ENCODE measurements around the gene OR10P1.
"Not testable (repeated sequence)": the region's sequence is repeated elsewhere in the genome, so short reads cannot be mapped to it uniquely, and the experiment has no call there.

The OR10P1 gene

GRCh38 chr12:55636853-55637252 is at the start of gene OR10P1:
Gene OR10P1, plus strand, starts transcription at chr12:55636892. Its CDS starts 0 bp downstream, at chr12:55636892.
- TF ChIP-seq POLR2A (IDR thresholded peaks at IDR 0.05; ENCODE audit: extremely low read depth, insufficient read length) (no peak), MAX (IDR thresholded peaks at IDR 0.05; ENCODE audit: low read depth, low read length) (no peak)
- no peak within 1 kb of the TSS for H3K4me3 ChIP-seq (ENCODE audit: low read depth, low read length)
- DNase-seq (ENCODE audit: low read depth) = no peak

- DNase-seq (ENCODE audit: low read depth); H3K4me3 ChIP-seq (ENCODE audit: low read depth, low read length): not testable (repeated sequence)
These were observed 46.5 kb upstream of the OR10P1 start for GRCh38 chr12:55590152-55590551.

GRCh38 chr12:55607821-55608594 is 28.7 kb upstream of the OR10P1 start:
- TF ChIP-seq MYC (IDR thresholded peaks at IDR 0.05; ENCODE audit: low read depth, low read length) = no peak
- TF ChIP-seq MAX (IDR thresholded peaks at IDR 0.05; ENCODE audit: low read depth, low read length) = no peak
- TF ChIP-seq CTCF (IDR thresholded peaks at IDR 0.05; ENCODE audit: low read depth, low read length) = no peak
- no peak for TF ChIP-seq POLR2A (IDR thresholded peaks at IDR 0.05; ENCODE audit: extremely low read depth, insufficient read length)
- no peak overlapping the region for H3K4me3 ChIP-seq (ENCODE audit: low read depth, low read length)
- no peak for DNase-seq (ENCODE audit: low read depth)

- no peak overlapping the region for H3K4me3 ChIP-seq (ENCODE audit: low read depth, low read length)
- TF ChIP-seq CTCF (IDR thresholded peaks at IDR 0.05; ENCODE audit: low read depth, low read length) = no peak
- no peak for TF ChIP-seq MYC (IDR thresholded peaks at IDR 0.05; ENCODE audit: low read depth, low read length)
- TF ChIP-seq MAX (IDR thresholded peaks at IDR 0.05; ENCODE audit: low read depth, low read length) = no peak
- TF ChIP-seq POLR2A (IDR thresholded peaks at IDR 0.05; ENCODE audit: extremely low read depth, insufficient read length) = no peak
- no peak for DNase-seq (ENCODE audit: low read depth)
These were observed 26.1 kb upstream of the OR10P1 start for GRCh38 chr12:55610598-55610997.

GRCh38 chr12:55612646-55613045 is 24.0 kb upstream of the OR10P1 start:
- no peak for TF ChIP-seq MYC (IDR thresholded peaks at IDR 0.05; ENCODE audit: low read depth, low read length)
- TF ChIP-seq POLR2A (IDR thresholded peaks at IDR 0.05; ENCODE audit: extremely low read depth, insufficient read length) = no peak
- TF ChIP-seq MAX (IDR thresholded peaks at IDR 0.05; ENCODE audit: low read depth, low read length) = no peak

GRCh38 chr12:55614764-55615163 is 21.9 kb upstream of the OR10P1 start:
- H3K4me3 ChIP-seq (ENCODE audit: low read depth, low read length) = no peak overlapping the region
- no peak for TF ChIP-seq CTCF (IDR thresholded peaks at IDR 0.05; ENCODE audit: low read depth, low read length)
- no peak for TF ChIP-seq MYC (IDR thresholded peaks at IDR 0.05; ENCODE audit: low read depth, low read length)
- no peak for TF ChIP-seq POLR2A (IDR thresholded peaks at IDR 0.05; ENCODE audit: extremely low read depth, insufficient read length)
- no peak for TF ChIP-seq MAX (IDR thresholded peaks at IDR 0.05; ENCODE audit: low read depth, low read length)

More at GRCh38 chr12:55612646-55613045, 24.0 kb upstream of the OR10P1 start:
- no peak for DNase-seq (ENCODE audit: low read depth)
- no peak overlapping the region for H3K4me3 ChIP-seq (ENCODE audit: low read depth, low read length)

GRCh38 chr12:55619354-55620138 is 17.1 kb upstream of the OR10P1 start:
- TF ChIP-seq CTCF (IDR thresholded peaks at IDR 0.05; ENCODE audit: low read depth, low read length) (peak; percentile 63), MAX (IDR thresholded peaks at IDR 0.05; ENCODE audit: low read depth, low read length) (peak; percentile 97), MYC (IDR thresholded peaks at IDR 0.05; ENCODE audit: low read depth, low read length) (peak; percentile 95), POLR2A (IDR thresholded peaks at IDR 0.05; ENCODE audit: extremely low read depth, insufficient read length) (no peak)
- peak; percentile 89 for DNase-seq (ENCODE audit: low read depth)
- no peak overlapping the region for H3K4me3 ChIP-seq (ENCODE audit: low read depth, low read length)

More at GRCh38 chr12:55614764-55615163, 21.9 kb upstream of the OR10P1 start:
- DNase-seq (ENCODE audit: low read depth) = no peak
